SK-N-SH (cell line): ENCODE results near the gene HDGFL2. TPM values are rescaled to one million over a fixed set of nuclear protein-coding genes. Genes with fewer than 3 reads are reported as not detected.

Experiments
- CTCF ChIA-PET: fragments of 300-600, 350-600 bp; formaldehyde crosslinking; extraction: SDS; loops from one replicate; lab custom pipeline; 2021; lab: Yijun Ruan, JAX
- POLR2A ChIA-PET: fragments of 350-600 bp; sonication (Branson Sonifier 250); formaldehyde crosslinking; extraction: SDS; loops from one replicate; lab custom pipeline; 2020; ENCODE audit warnings: antibody characterized with exemption, inconsistent platforms; lab: Yijun Ruan, JAX
- DNase-seq: peaks from one replicate; pipeline ENCODE4 v3.0.0; 2012
- H2AFZ ChIP-seq: fragments of 200-600 bp; sonication (generic); 2 replicates; pipeline ENCODE4 v1.8.1; 2016; ENCODE audit warnings: antibody characterized with exemption, mild to moderate bottlenecking, low read depth
- H3F3A ChIP-seq: fragments of 200-600 bp; sonication (generic); replicated peaks from 2 replicates; pipeline ENCODE3; 2016; ENCODE audit warnings: antibody characterized with exemption, mild to moderate bottlenecking; ENCODE audit not compliant: insufficient read depth
- H3K27ac ChIP-seq, 2 experiments: fragments of 200-500 bp in 1 of 2; fragments of 200-600 bp in 1 of 2; sonication (Bioruptor generic) in 1 of 2; sonication (generic), shearing (Covaris generic) in 1 of 2; 2 replicates each; pipeline versions ENCODE4 v1.5.1 to v1.6.1; 2014 to 2016; ENCODE audit warnings: low read depth in 2 of 2, inconsistent platforms in 1 of 2, low read length in 1 of 2, mild to moderate bottlenecking in 1 of 2, mixed read lengths in 1 of 2
- H3K27me3 ChIP-seq: fragments of 200-600 bp; sonication (generic), shearing (Covaris generic); 2 replicates; pipeline ENCODE4 v1.6.1; 2016; ENCODE audit warnings: mixed run types; ENCODE audit not compliant: insufficient read depth
- H3K36me3 ChIP-seq, 2 experiments: fragments of 200-500 bp in 1 of 2; fragments of 200-600 bp in 1 of 2; sonication (Bioruptor generic) in 1 of 2; sonication (generic) in 1 of 2; replicated peaks in 1 of 2; 2 replicates each; pipeline versions ENCODE3 to v1.5.1; 2014 to 2016; ENCODE audit warnings: low read length in 1 of 2, mild to moderate bottlenecking in 1 of 2; ENCODE audit not compliant: insufficient read depth in 2 of 2, control insufficient read depth in 1 of 2
- H3K4me1 ChIP-seq, 2 experiments: fragments of 200-500 bp in 1 of 2; fragments of 200-600 bp in 1 of 2; sonication (Bioruptor generic) in 1 of 2; sonication (generic), shearing (Covaris generic) in 1 of 2; 2 replicates each; pipeline versions ENCODE4 v1.5.1 to v1.6.1; 2014 to 2016; ENCODE audit warnings: low read depth in 1 of 2, low read length in 1 of 2, mixed run types in 1 of 2; ENCODE audit not compliant: insufficient read depth in 2 of 2, control insufficient read depth in 1 of 2
- H3K4me2 ChIP-seq: fragments of 200-600 bp; sonication (generic), shearing (Covaris generic); 2 replicates; pipeline ENCODE4 v1.6.1; 2017; ENCODE audit warnings: mixed run types
- H3K4me3 ChIP-seq, 2 experiments: fragments of 200-500 bp in 1 of 2; fragments of 200-600 bp in 1 of 2; sonication (Bioruptor generic) in 1 of 2; sonication (generic), shearing (Covaris generic) in 1 of 2; 2 replicates each; pipeline versions ENCODE4 v1.5.1 to v1.8.1; 2014 to 2016; ENCODE audit warnings: low read depth in 2 of 2, inconsistent platforms in 1 of 2, low read length in 1 of 2, mild to moderate bottlenecking in 1 of 2, mixed read lengths in 1 of 2, moderate library complexity in 1 of 2
- H3K79me2 ChIP-seq: fragments of 200-600 bp; sonication (generic); 2 replicates; pipeline ENCODE4 v1.8.1; 2017; ENCODE audit warnings: mild to moderate bottlenecking; ENCODE audit not compliant: insufficient read depth
- H3K9ac ChIP-seq: fragments of 200-600 bp; sonication (generic); 2 replicates; pipeline ENCODE4 v1.6.1; 2017; ENCODE audit warnings: mixed run types
- H3K9me2 ChIP-seq: fragments of 200-600 bp; sonication (generic); 2 replicates; pipeline ENCODE4 v1.6.1; 2017; ENCODE audit warnings: mixed run types
- H3K9me3 ChIP-seq: fragments of 200-600 bp; sonication (generic); 2 replicates; pipeline ENCODE4 v1.6.1; 2017; ENCODE audit warnings: mixed run types, mild to moderate bottlenecking, moderate library complexity
- H4K20me1 ChIP-seq: fragments of 200-600 bp; sonication (generic); 2 replicates; pipeline ENCODE4 v1.6.1; 2017; ENCODE audit warnings: mild to moderate bottlenecking, mixed run types; ENCODE audit not compliant: insufficient read depth
- EZH2phosphoT487 ChIP-seq: fragments of 200-600 bp; sonication (generic); IDR thresholded peaks from 2 replicates; pipeline ENCODE4 v1.6.1; 2017; ENCODE audit warnings: low read depth, mixed run types, mild to moderate bottlenecking, antibody characterized with exemption, moderate library complexity, borderline replicate concordance
- GABPA ChIP-seq: IDR thresholded peaks from 2 replicates; pipeline ENCODE4 v1.4.0; 2012; ENCODE audit warnings: low read depth, mild to moderate bottlenecking
- IRF3 ChIP-seq: fragments of 150-350 bp; IDR thresholded peaks from 2 replicates; pipeline ENCODE4 v1.6.1; 2016; ENCODE audit warnings: mild to moderate bottlenecking, low read depth, low read length
- JUND ChIP-seq: IDR thresholded peaks from 2 replicates; pipeline ENCODE4 v1.4.0; 2012
- MEF2A ChIP-seq: IDR thresholded peaks from 2 replicates; pipeline ENCODE4 v1.4.0; 2012; ENCODE audit warnings: low read depth, borderline replicate concordance
- NFIC ChIP-seq: IDR thresholded peaks from 2 replicates; pipeline ENCODE4 v1.4.0; 2012; ENCODE audit warnings: borderline replicate concordance
- TAF1 ChIP-seq: IDR thresholded peaks from 2 replicates; pipeline ENCODE4 v1.6.1; 2012; ENCODE audit warnings: low read depth, mild to moderate bottlenecking, low read length, moderate library complexity, borderline replicate concordance
- TCF12 ChIP-seq: IDR thresholded peaks from 2 replicates; pipeline ENCODE4 v1.4.0; 2012
- USF2 ChIP-seq: fragments of 150-350 bp; IDR thresholded peaks from 2 replicates; pipeline ENCODE4 v1.6.1; 2017; ENCODE audit warnings: antibody characterized with exemption, low read length, low read depth, borderline replicate concordance
- ZBTB33 ChIP-seq: IDR thresholded peaks from 2 replicates; pipeline ENCODE4 v1.4.0; 2012; ENCODE audit warnings: low read depth, borderline replicate concordance
- WGBS: methylation state at CpG from one replicate; pipeline ENCODE4 v1.1.6; 2017; ENCODE audit warnings: low lambda C conversion rate; 5-methylcytosine and 5-hydroxymethylcytosine counted together
- polyA plus RNA-seq, 3 experiments: library from polyadenylated mRNA; depleted of rRNA; stranded (reverse); fragments of >200 nt; gene quantifications; 2 replicates each; pipeline ENCODE4 v1.2.3, GENCODE V29; 2012
- TF ChIP-seq, protein P1 (sequence below): IDR thresholded peaks from 2 replicates; pipeline ENCODE4; 2012
- TF ChIP-seq, protein P2 (sequence below): fragments of 200-600 bp; sonication (generic); IDR thresholded peaks from 2 replicates; pipeline ENCODE4 v1.6.1; 2017; ENCODE audit warnings: antibody characterized with exemption, mild to moderate bottlenecking, moderate library complexity
- TF ChIP-seq, protein P3 (sequence below): IDR thresholded peaks from 2 replicates; pipeline ENCODE4 v1.4.0; 2012; ENCODE audit warnings: low read depth

Gene HDGFL2
- polyA plus RNA-seq, 1 of the 3 experiments (the other 2 are of a cell fraction) = 77.8 TPM

DNA sequence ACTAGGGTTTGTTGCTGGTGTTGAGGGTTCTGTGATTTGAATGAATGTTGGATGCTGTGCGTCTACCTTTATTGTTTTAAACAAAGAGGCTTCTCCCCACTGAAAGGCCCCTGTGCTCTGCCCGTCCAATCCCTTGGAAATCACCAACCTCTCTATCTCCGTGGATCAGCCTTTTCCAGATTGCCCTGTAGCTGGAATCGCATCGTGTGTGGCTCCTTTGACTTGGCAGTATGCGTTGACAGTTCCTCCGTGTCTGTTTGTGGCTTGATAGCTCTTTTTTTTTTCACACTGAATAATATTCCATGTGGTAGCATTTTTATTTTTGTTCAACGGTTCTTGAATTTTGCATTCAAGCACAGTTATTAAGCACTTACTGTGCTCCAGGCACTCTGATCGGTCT is 37.7 kb upstream of the HDGFL2 start:
- Histone ChIP-seq H3K36me3 (peaks cover 0 to 23% of the 10 kb centered on the region in 2 experiments), H3K27me3 (no peaks in the 10 kb centered on the region), H3K27ac (no peak overlapping the region), H3F3A (no peaks in the 10 kb centered on the region), H3K4me2 (no peak overlapping the region), H2AFZ (no peak overlapping the region), H3K9me3 (no peaks in the 10 kb centered on the region), H4K20me1 (no peaks in the 10 kb centered on the region), H3K4me3 (no peak overlapping the region), H3K79me2 (no peaks in the 10 kb centered on the region; the same call in 1 of the 2 replicates), H3K4me1 (no peaks in the 10 kb centered on the region), H3K9me2 (no peaks in the 10 kb centered on the region), H3K9ac (no peak overlapping the region)
- CTCF ChIA-PET = interaction anchor here (0.8 to 0.9 kb wide), 3 partner anchors 11 to 91 kb away, joined by 3 to 5 read pairs (median 3); no protein-coding TSS in a partner anchor
- 94% methylated on average over 9 of the region's 9 CpGs for WGBS
- TF ChIP-seq MEF2A = no peak
- TF ChIP-seq, protein P1, sequence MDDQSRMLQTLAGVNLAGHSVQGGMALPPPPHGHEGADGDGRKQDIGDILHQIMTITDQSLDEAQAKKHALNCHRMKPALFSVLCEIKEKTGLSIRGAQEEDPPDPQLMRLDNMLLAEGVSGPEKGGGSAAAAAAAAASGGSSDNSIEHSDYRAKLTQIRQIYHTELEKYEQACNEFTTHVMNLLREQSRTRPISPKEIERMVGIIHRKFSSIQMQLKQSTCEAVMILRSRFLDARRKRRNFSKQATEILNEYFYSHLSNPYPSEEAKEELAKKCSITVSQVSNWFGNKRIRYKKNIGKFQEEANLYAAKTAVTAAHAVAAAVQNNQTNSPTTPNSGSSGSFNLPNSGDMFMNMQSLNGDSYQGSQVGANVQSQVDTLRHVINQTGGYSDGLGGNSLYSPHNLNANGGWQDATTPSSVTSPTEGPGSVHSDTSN = no peak
- TF ChIP-seq USF2 = no peak
- TF ChIP-seq EZH2phosphoT487 = no peak
- TF ChIP-seq, protein P2, sequence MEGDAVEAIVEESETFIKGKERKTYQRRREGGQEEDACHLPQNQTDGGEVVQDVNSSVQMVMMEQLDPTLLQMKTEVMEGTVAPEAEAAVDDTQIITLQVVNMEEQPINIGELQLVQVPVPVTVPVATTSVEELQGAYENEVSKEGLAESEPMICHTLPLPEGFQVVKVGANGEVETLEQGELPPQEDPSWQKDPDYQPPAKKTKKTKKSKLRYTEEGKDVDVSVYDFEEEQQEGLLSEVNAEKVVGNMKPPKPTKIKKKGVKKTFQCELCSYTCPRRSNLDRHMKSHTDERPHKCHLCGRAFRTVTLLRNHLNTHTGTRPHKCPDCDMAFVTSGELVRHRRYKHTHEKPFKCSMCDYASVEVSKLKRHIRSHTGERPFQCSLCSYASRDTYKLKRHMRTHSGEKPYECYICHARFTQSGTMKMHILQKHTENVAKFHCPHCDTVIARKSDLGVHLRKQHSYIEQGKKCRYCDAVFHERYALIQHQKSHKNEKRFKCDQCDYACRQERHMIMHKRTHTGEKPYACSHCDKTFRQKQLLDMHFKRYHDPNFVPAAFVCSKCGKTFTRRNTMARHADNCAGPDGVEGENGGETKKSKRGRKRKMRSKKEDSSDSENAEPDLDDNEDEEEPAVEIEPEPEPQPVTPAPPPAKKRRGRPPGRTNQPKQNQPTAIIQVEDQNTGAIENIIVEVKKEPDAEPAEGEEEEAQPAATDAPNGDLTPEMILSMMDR = no peak
- TF ChIP-seq TAF1 = no peak
- TF ChIP-seq ZBTB33 = no peak
- TF ChIP-seq, protein P3, sequence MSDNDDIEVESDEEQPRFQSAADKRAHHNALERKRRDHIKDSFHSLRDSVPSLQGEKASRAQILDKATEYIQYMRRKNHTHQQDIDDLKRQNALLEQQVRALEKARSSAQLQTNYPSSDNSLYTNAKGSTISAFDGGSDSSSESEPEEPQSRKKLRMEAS = no peak
- no peak for TF ChIP-seq NFIC
- TF ChIP-seq TCF12 = no peak
- no peak for TF ChIP-seq JUND
- TF ChIP-seq GABPA = no peak
- TF ChIP-seq IRF3 = no peak
- no peak for DNase-seq
- POLR2A ChIA-PET = no interaction called here
